HEK293 (cell line): Measurements from ENCODE around the gene PDK4.

ENCODE experiments used
- CTCF ChIA-PET: fragments of 350-600 bp; formaldehyde crosslinking; extraction: SDS; loops from one replicate; lab custom pipeline; 2021; ENCODE audit warnings: antibody characterized with exemption; lab: Yijun Ruan, JAX
- POLR2A ChIA-PET: fragments of 300-600 bp; formaldehyde crosslinking; extraction: SDS; loops from one replicate; lab custom pipeline; 2020; ENCODE audit warnings: antibody characterized with exemption, inconsistent platforms; lab: Yijun Ruan, JAX
- H3K27ac ChIP-seq: fragments of 200-500 bp; sonication (Bioruptor generic); 2 replicates; pipeline ENCODE4 v1.5.1; 2014; ENCODE audit warnings: low read depth, low read length, control low read depth, inconsistent platforms; ENCODE audit errors: extremely low read depth
- H3K36me3 ChIP-seq, 2 experiments: fragments of 200-500 bp in 1 of 2; sonication (Bioruptor generic) in 1 of 2; 1 replicate in 1 of 2; 2 replicates in 1 of 2; pipeline ENCODE4 v1.5.1; 2014 to 2017; ENCODE audit warnings: inconsistent platforms in 2 of 2, low read length in 2 of 2; ENCODE audit not compliant: control insufficient read depth in 2 of 2, insufficient read depth in 1 of 2
- H3K4me1 ChIP-seq: fragments of 200-500 bp; sonication (Bioruptor generic); 2 replicates; pipeline ENCODE4 v1.5.1; 2014; ENCODE audit warnings: mild to moderate bottlenecking, low read length, inconsistent platforms; ENCODE audit not compliant: control insufficient read depth, insufficient read depth
- H3K4me3 ChIP-seq: 2 replicates; pipeline ENCODE4 v1.5.1; 2011; ENCODE audit warnings: low read depth, mild to moderate bottlenecking, control low read depth, low read length, moderate library complexity
- H3K9me3 ChIP-seq: fragments of 200-500 bp; sonication (Bioruptor generic); 2 replicates; pipeline ENCODE4 v1.5.1; 2014; ENCODE audit warnings: low read depth, low read length, inconsistent platforms; ENCODE audit not compliant: control insufficient read depth, insufficient read depth
- HOXD13 ChIP-seq: sonication (generic); formaldehyde crosslinking; IDR thresholded peaks from 2 replicates; pipeline ENCODE4 v1.8.0; 2022; ENCODE audit warnings: missing genetic modification reagents, borderline replicate concordance
- SP2 ChIP-seq: fragments of 450-650 bp; formaldehyde crosslinking; IDR thresholded peaks from 2 replicates; pipeline ENCODE4 v1.5.1; 2016; ENCODE audit warnings: missing biosample characterization, missing genetic modification characterization
- WT1 ChIP-seq: fragments of 450-650 bp; formaldehyde crosslinking; IDR thresholded peaks from 2 replicates; pipeline ENCODE4 v1.5.1; 2016; ENCODE audit warnings: missing biosample characterization, missing genetic modification characterization
- YY1 ChIP-seq: fragments of 450-650 bp; formaldehyde crosslinking; IDR thresholded peaks from 2 replicates; pipeline ENCODE4 v1.5.1; 2018; ENCODE audit warnings: missing biosample characterization, missing genetic modification characterization
- ZBTB1 ChIP-seq: fragments of 450-650 bp; formaldehyde crosslinking; IDR thresholded peaks from 2 replicates; pipeline ENCODE4 v1.5.1; 2016; ENCODE audit warnings: missing biosample characterization, missing genetic modification characterization
- ZNF155 ChIP-seq: fragments of 450-650 bp; formaldehyde crosslinking; IDR thresholded peaks from 2 replicates; pipeline ENCODE4 v1.5.1; 2016; ENCODE audit warnings: missing biosample characterization, missing genetic modification characterization
- ZNF157 ChIP-seq: fragments of 450-650 bp; formaldehyde crosslinking; IDR thresholded peaks from 2 replicates; pipeline ENCODE4 v1.5.1; 2016; ENCODE audit warnings: missing biosample characterization, missing genetic modification characterization
- ZNF248 ChIP-seq: fragments of 450-650 bp; formaldehyde crosslinking; IDR thresholded peaks from 2 replicates; pipeline ENCODE4 v1.5.1; 2017; ENCODE audit warnings: missing biosample characterization, missing genetic modification characterization
- ZNF366 ChIP-seq: fragments of 450-650 bp; formaldehyde crosslinking; conservative IDR thresholded peaks from 2 replicates; pipeline ENCODE4 v1.5.1; 2016; ENCODE audit warnings: missing biosample characterization, missing genetic modification characterization
- ZNF561 ChIP-seq: fragments of 450-650 bp; IDR thresholded peaks from 2 replicates; pipeline ENCODE4 v1.5.1; 2018; ENCODE audit warnings: missing biosample characterization, missing genetic modification characterization, borderline replicate concordance
- ZNF654 ChIP-seq: fragments of 450-650 bp; formaldehyde crosslinking; IDR thresholded peaks from 2 replicates; pipeline ENCODE4 v1.5.1; 2016; ENCODE audit warnings: low read depth, missing biosample characterization, missing genetic modification characterization
- ZNF658 ChIP-seq: fragments of 450-650 bp; formaldehyde crosslinking; IDR thresholded peaks from 2 replicates; pipeline ENCODE4; 2016; ENCODE audit warnings: missing biosample characterization, missing genetic modification characterization
- ZSCAN16 ChIP-seq: fragments of 450-650 bp; formaldehyde crosslinking; IDR thresholded peaks from 2 replicates; pipeline ENCODE4 v1.5.1; 2016; ENCODE audit warnings: missing biosample characterization, missing genetic modification characterization
- TF ChIP-seq, protein P1 (sequence below): fragments of 450-650 bp; formaldehyde crosslinking; conservative IDR thresholded peaks from 2 replicates; pipeline ENCODE4 v1.5.1; 2016; ENCODE audit warnings: low read depth, missing biosample characterization, missing genetic modification characterization
- TF ChIP-seq, protein P2 (sequence below): fragments of 450-650 bp; formaldehyde crosslinking; IDR thresholded peaks from 2 replicates; pipeline ENCODE4 v1.5.1; 2016; ENCODE audit warnings: missing biosample characterization, missing genetic modification characterization, borderline replicate concordance

The PDK4 gene

DNA sequence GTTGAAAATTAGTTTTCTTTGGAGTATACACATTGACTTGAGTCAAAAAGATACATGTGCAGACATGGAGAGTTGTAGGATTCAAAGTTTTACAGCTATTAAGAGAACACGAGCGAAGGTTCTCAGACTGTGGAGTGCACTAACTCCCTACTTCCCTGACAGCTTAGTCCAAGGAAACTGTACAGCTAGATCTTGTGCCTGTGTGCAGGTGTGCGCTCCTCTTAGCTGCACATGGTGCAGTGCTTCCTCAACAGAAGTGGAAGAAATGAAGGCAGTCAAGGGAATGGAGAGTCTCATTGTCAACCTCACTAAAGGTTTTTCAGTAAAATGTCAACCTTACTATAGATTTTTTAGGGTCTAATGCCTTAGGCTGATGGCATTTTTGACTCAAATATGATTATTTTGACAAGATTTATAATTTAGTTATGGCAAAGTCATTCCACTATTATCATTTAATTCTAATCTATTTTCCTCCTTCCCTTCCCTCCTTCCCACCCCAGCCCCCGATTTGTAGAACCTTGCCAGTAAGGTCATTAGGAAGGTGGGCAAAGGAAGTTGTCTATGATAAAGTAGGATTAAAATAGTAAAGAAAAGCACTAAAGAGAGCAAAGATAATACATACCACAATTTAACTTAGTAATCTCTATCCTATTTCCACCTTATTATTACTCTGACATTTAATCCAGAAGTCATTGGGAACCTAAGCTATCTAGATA lies 13.6 kb downstream of the PDK4 start:
- H3K4me3 ChIP-seq = no peak overlapping the region
- peaks cover 5% of the 10 kb centered on the region for H3K4me1 ChIP-seq
- ChIA-PET CTCF (interaction anchor here (1.1 kb wide), 1 partner anchor 30 kb away, joined by 3 read pairs; no protein-coding TSS in a partner anchor), POLR2A (no interaction called here)
- H3K9me3 ChIP-seq = no peaks in the 10 kb centered on the region
- TF ChIP-seq YY1 (tag by site-specific recombination) (no peak), ZNF654 (tag by site-specific recombination) (no peak), WT1 (tag by site-specific recombination) (no peak)
- peaks cover 4 to 11% of the 10 kb centered on the region in 2 experiments; a peak in 2 of 3 replicates for H3K36me3 ChIP-seq
- H3K27ac ChIP-seq = no peak overlapping the region

DNA sequence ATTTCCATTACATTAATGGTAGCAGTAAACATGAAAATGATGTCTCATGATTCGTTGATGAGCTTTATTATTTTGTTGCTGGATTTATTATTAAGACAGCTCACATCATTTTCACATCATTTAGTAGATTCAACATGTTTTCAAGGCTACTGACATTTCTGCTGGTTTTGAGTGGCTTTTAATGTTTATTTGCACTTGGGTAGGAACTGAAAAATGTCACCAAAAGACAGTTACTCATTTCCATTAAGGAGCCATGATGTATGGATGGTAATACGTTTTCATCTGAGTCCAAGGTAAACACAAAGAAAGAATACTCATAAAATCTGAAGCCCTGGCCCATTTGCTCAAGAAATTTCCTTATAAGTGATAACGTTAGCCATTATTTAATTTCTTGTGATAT lies 14.8 kb downstream of the PDK4 start:
- no peaks in the 10 kb centered on the region for H3K9me3 ChIP-seq
- no peak overlapping the region for H3K4me3 ChIP-seq
- H3K4me1 ChIP-seq = peaks cover 5% of the 10 kb centered on the region
- H3K36me3 ChIP-seq = peaks cover 4% of the 10 kb centered on the region in 2 experiments; a peak in 2 of 3 replicates
- no peak overlapping the region for H3K27ac ChIP-seq
- TF ChIP-seq ZNF658 (tag by site-specific recombination) (no peak), HOXD13 (CRISPR knock-in tag) (no peak), ZSCAN16 (tag by site-specific recombination) (no peak), ZBTB1 (tag by site-specific recombination) (no peak), ZNF157 (tag by site-specific recombination) (no peak)
- TF ChIP-seq, all 188 proteins: peak for 0
- CTCF ChIA-PET = interaction anchor here (0.9 kb wide), 1 partner anchor 55 kb away, joined by 3 read pairs; no protein-coding TSS in a partner anchor
- POLR2A ChIA-PET = interaction anchor here (0.8 kb wide), 1 partner anchor 27 kb away, joined by 4 read pairs; no protein-coding TSS in a partner anchor

DNA sequence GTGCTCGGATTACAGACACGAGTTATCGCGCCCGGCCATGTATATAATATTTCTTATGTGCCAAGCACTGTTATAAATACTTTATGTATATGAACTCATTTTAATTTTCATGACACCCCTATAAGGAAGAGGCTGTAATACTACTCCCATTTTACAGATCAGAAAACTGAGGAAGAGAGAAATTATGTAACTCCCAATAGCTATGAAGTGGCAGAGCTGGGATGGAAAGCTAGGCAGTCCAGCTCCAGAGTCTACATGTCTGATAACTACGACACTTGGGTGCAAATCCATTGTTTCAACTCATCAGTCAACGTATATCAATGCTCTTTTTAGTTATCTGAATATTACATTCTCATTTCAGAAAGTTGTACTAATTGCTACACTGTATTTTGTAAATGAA lies 17.0 kb downstream of the PDK4 start:
- POLR2A ChIA-PET = no interaction called here
- H3K36me3 ChIP-seq = no peaks in the 10 kb centered on the region
- peaks cover 5% of the 10 kb centered on the region for H3K4me1 ChIP-seq
- no peaks in the 10 kb centered on the region for H3K9me3 ChIP-seq
- H3K4me3 ChIP-seq = no peak overlapping the region
- CTCF ChIA-PET = interaction anchor here (0.6 kb wide), 1 partner anchor 108 kb away, joined by 3 read pairs; no protein-coding TSS in a partner anchor
- H3K27ac ChIP-seq = no peak overlapping the region
- TF ChIP-seq, protein P1, sequence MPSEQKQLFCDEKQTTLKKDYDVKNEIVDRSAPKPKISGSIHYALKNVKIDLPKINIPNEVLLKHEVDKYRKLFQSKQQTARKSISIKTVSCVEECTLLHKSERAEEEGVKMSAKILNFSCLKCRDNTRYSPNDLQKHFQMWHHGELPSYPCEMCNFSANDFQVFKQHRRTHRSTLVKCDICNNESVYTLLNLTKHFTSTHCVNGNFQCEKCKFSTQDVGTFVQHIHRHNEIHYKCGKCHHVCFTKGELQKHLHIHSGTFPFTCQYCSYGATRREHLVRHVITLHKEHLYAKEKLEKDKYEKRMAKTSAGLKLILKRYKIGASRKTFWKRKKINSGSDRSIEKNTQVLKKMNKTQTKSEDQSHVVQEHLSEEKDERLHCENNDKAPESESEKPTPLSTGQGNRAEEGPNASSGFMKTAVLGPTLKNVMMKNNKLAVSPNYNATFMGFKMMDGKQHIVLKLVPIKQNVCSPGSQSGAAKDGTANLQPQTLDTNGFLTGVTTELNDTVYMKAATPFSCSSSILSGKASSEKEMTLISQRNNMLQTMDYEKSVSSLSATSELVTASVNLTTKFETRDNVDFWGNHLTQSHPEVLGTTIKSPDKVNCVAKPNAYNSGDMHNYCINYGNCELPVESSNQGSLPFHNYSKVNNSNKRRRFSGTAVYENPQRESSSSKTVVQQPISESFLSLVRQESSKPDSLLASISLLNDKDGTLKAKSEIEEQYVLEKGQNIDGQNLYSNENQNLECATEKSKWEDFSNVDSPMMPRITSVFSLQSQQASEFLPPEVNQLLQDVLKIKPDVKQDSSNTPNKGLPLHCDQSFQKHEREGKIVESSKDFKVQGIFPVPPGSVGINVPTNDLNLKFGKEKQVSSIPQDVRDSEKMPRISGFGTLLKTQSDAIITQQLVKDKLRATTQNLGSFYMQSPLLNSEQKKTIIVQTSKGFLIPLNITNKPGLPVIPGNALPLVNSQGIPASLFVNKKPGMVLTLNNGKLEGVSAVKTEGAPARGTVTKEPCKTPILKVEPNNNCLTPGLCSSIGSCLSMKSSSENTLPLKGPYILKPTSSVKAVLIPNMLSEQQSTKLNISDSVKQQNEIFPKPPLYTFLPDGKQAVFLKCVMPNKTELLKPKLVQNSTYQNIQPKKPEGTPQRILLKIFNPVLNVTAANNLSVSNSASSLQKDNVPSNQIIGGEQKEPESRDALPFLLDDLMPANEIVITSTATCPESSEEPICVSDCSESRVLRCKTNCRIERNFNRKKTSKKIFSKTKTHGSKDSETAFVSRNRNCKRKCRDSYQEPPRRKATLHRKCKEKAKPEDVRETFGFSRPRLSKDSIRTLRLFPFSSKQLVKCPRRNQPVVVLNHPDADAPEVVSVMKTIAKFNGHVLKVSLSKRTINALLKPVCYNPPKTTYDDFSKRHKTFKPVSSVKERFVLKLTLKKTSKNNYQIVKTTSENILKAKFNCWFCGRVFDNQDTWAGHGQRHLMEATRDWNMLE (tag by site-specific recombination) = no peak
- TF ChIP-seq, protein P2, sequence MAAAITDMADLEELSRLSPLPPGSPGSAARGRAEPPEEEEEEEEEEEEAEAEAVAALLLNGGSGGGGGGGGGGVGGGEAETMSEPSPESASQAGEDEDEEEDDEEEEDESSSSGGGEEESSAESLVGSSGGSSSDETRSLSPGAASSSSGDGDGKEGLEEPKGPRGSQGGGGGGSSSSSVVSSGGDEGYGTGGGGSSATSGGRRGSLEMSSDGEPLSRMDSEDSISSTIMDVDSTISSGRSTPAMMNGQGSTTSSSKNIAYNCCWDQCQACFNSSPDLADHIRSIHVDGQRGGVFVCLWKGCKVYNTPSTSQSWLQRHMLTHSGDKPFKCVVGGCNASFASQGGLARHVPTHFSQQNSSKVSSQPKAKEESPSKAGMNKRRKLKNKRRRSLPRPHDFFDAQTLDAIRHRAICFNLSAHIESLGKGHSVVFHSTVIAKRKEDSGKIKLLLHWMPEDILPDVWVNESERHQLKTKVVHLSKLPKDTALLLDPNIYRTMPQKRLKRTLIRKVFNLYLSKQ (tag by site-specific recombination) = no peak
- TF ChIP-seq ZNF561 = no peak
- no peak for TF ChIP-seq ZNF366 (tag by site-specific recombination)
- TF ChIP-seq ZNF155 (tag by site-specific recombination) = no peak
- TF ChIP-seq SP2 (tag by site-specific recombination) = no peak
- TF ChIP-seq ZNF248 (tag by site-specific recombination) = no peak
- TF ChIP-seq, all 188 proteins: peak for 0
